Liver (tissue), 9 donors: ENCODE data around the gene TRIM74. TPM values are rescaled to one million over a fixed set of nuclear protein-coding genes. Genes with fewer than 3 reads are reported as not detected.
"Not testable (repeated sequence)": the region's sequence is repeated elsewhere in the genome, so short reads cannot be mapped to it uniquely, and the experiment has no call there.

Experiments used
- DNase-seq: peaks from one replicate; pipeline ENCODE4 v3.0.0-alpha.2; 2017; ENCODE audit warnings: low spot score
- H3K27ac ChIP-seq, 2 donors: one replicate each; pipeline ENCODE4 v1.7.0; 2013; ENCODE audit warnings: inconsistent platforms in 2 of 2, low read length in 2 of 2, control low read depth in 1 of 2, low read depth in 1 of 2, mild to moderate bottlenecking in 1 of 2
- H3K27me3 ChIP-seq, 4 donors: one replicate each; pipeline versions ENCODE4 v1.6.1 to v1.7.0; 2013; ENCODE audit warnings: low read length in 3 of 4, inconsistent platforms in 1 of 4, mild to moderate bottlenecking in 1 of 4, moderate library complexity in 1 of 4; ENCODE audit not compliant: control insufficient read depth in 4 of 4, insufficient read depth in 4 of 4
- H3K36me3 ChIP-seq, 4 donors: one replicate each; pipeline versions ENCODE4 v1.6.1 to v1.7.0; 2013; ENCODE audit warnings: low read length in 3 of 4, mild to moderate bottlenecking in 3 of 4, low read depth in 1 of 4, moderate library complexity in 1 of 4; ENCODE audit not compliant: control insufficient read depth in 4 of 4, insufficient read depth in 3 of 4
- H3K4me1 ChIP-seq, 4 donors: one replicate each; pipeline versions ENCODE4 v1.6.1 to v1.7.0; 2013; ENCODE audit warnings: low read length in 3 of 4, mild to moderate bottlenecking in 3 of 4, moderate library complexity in 1 of 4; ENCODE audit not compliant: control insufficient read depth in 4 of 4, insufficient read depth in 4 of 4
- H3K4me3 ChIP-seq, 3 donors: one replicate each; pipeline versions ENCODE4 v1.6.1 to v1.7.0; 2013; ENCODE audit warnings: low read length in 3 of 3, control low read depth in 1 of 3, low read depth in 1 of 3, mild to moderate bottlenecking in 1 of 3
- H3K9ac ChIP-seq, 2 donors: one replicate each; pipeline ENCODE4 v1.7.0; 2013; ENCODE audit warnings: low read length in 2 of 2, mild to moderate bottlenecking in 2 of 2, moderate library complexity in 2 of 2, control low read depth in 1 of 2, low read depth in 1 of 2
- H3K9me3 ChIP-seq, 4 donors: one replicate each; pipeline versions ENCODE4 v1.6.1 to v1.7.0; 2013; ENCODE audit warnings: low read length in 3 of 4; ENCODE audit not compliant: control insufficient read depth in 4 of 4
- EGR1 ChIP-seq, 2 donors: IDR thresholded peaks; 2 replicates each; pipeline ENCODE4 v1.6.1; 2016 to 2018; ENCODE audit warnings: antibody characterized with exemption in 2 of 2, low read depth in 2 of 2
- GABPA ChIP-seq, 2 donors: IDR thresholded peaks in 1 of 2; conservative IDR thresholded peaks in 1 of 2; 2 replicates each; pipeline ENCODE4 v1.6.1; 2016; ENCODE audit warnings: antibody characterized with exemption in 2 of 2, mild to moderate bottlenecking in 1 of 2, moderate library complexity in 1 of 2
- HNF4A ChIP-seq, 2 donors: conservative IDR thresholded peaks; 2 replicates each; pipeline ENCODE4 v1.6.1; 2016; ENCODE audit warnings: antibody characterized with exemption in 2 of 2, mild to moderate bottlenecking in 2 of 2
- NR2F2 ChIP-seq: IDR thresholded peaks from 2 replicates; pipeline ENCODE4 v1.6.1; 2016; ENCODE audit warnings: antibody characterized with exemption
- REST ChIP-seq: IDR thresholded peaks from 2 replicates; pipeline ENCODE4 v1.6.1; 2016; ENCODE audit warnings: antibody characterized with exemption, mild to moderate bottlenecking
- RXRA ChIP-seq, 2 donors: IDR thresholded peaks; 2 replicates each; pipeline ENCODE4 v1.6.1; 2017 to 2018; ENCODE audit warnings: antibody characterized with exemption in 2 of 2, mild to moderate bottlenecking in 1 of 2
- SP1 ChIP-seq: IDR thresholded peaks from 2 replicates; pipeline ENCODE4 v1.6.1; 2018; ENCODE audit warnings: antibody characterized with exemption, mild to moderate bottlenecking
- TAF1 ChIP-seq: conservative IDR thresholded peaks from 2 replicates; pipeline ENCODE4 v1.6.1; 2016; ENCODE audit warnings: antibody characterized with exemption, mild to moderate bottlenecking
- YY1 ChIP-seq: IDR thresholded peaks from 2 replicates; pipeline ENCODE4 v1.6.1; 2016; ENCODE audit warnings: antibody characterized with exemption, mild to moderate bottlenecking
- WGBS: extraction: QIAGEN DNeasy Blood & Tissue Kit; methylation state at CpG from one replicate; pipeline ENCODE4 v1.1.7; 2013; 5-methylcytosine and 5-hydroxymethylcytosine counted together
- polyA plus RNA-seq, 2 donors: library from polyadenylated mRNA; stranded (reverse) in 1 of 2; unstranded in 1 of 2; fragments of 200-250 nt in 1 of 2; fragments of >200 nt in 1 of 2; fragmentation: Nextera tagmentation in 1 of 2; extraction: Ambion mirVana in 1 of 2; gene quantifications; one replicate each; pipeline versions ENCODE4 v1.2.1 to v1.2.3, GENCODE V29; 2013 to 2015
- total RNA-seq, 2 donors: library from RNA; depleted of rRNA; stranded (reverse); fragments of >200 nt; gene quantifications; one replicate each; pipeline ENCODE4 v1.2.3, GENCODE V29; 2014
- donor health status: healthy.
- donor health status: healthy.
- donor health status: healthy.
- donor health status: healthy.
- donor health status: healthy.

The TRIM74 gene
- total RNA-seq, result under 1 TPM in 1 of 2 donors, not detected in 1; 0.50 TPM
- polyA plus RNA-seq, result under 1 TPM in 1 of 2 donors, not detected in 1; 0.14 TPM

GRCh38 chr7:72968980-72969516 is at the start of gene TRIM74:
TSS of gene TRIM74 (minus strand) at chr7:72969466. CDS start at chr7:72966157, 3,309 bp downstream.
- WGBS, result 43% methylated on average over 11 of the region's 36 CpGs
- H3K4me1 ChIP-seq, H3K27me3 ChIP-seq, H3K9ac ChIP-seq, H3K36me3 ChIP-seq, H3K9me3 ChIP-seq, H3K27ac ChIP-seq, DNase-seq, H3K4me3 ChIP-seq: not testable (repeated sequence)

GRCh38 chr7:73006491-73006890 is 37.2 kb upstream of the TRIM74 start:
- H3K4me1 ChIP-seq, H3K27ac ChIP-seq, H3K9ac ChIP-seq, H3K4me3 ChIP-seq, H3K9me3 ChIP-seq, H3K27me3 ChIP-seq, DNase-seq, H3K36me3 ChIP-seq: not testable (repeated sequence)
- WGBS, result 22% methylated on average over 10 of the region's 10 CpGs

- H3K9ac ChIP-seq, result peak overlapping the region; percentile 13 to 38
- under 1% methylated on average over 47 of the region's 66 CpGs for WGBS
- DNase-seq, result peak; percentile 87
- H3K36me3 ChIP-seq, H3K27me3 ChIP-seq, H3K9me3 ChIP-seq, H3K4me1 ChIP-seq: not testable (repeated sequence)
- peak overlapping the region; percentile 74 to 85 for H3K27ac ChIP-seq
- H3K4me3 ChIP-seq, result peak overlapping the region; percentile 55 to 76 (median 59)
- peak; percentile 57 for TF ChIP-seq NR2F2
- peak in 1 of 2 donors; percentile 44 for TF ChIP-seq RXRA (IDR thresholded peaks at IDR 0.05)
- peak; percentile 12 for TF ChIP-seq YY1
- peak in 1 of 2 donors; percentile 29 for TF ChIP-seq EGR1 (IDR thresholded peaks at IDR 0.05; ENCODE audit: low read depth in 2 of 2)
- TF ChIP-seq GABPA (IDR thresholded peaks at IDR 0.05 in 1 of 2, conservative IDR thresholded peaks at IDR 0.05 in 1 of 2), result peak; percentile 29 to 75
- peak; percentile 50 for TF ChIP-seq REST
- peak; percentile 77 for TF ChIP-seq TAF1
- TF ChIP-seq HNF4A (conservative IDR thresholded peaks at IDR 0.05), result peak; percentile 18 to 29
- peak; percentile 55 for TF ChIP-seq SP1
Observed at GRCh38 chr7:73005693-73006447, 36.6 kb upstream of the TRIM74 start.

- H3K27me3 ChIP-seq, H3K9me3 ChIP-seq, DNase-seq, H3K36me3 ChIP-seq, H3K4me1 ChIP-seq: not testable (repeated sequence)
- peak overlapping the region; percentile 55 to 76 (median 59) for H3K4me3 ChIP-seq
- peak overlapping the region; percentile 74 to 85 for H3K27ac ChIP-seq
- under 1% methylated on average over 17 of the region's 30 CpGs for WGBS
- peak overlapping the region; percentile 13 to 38 for H3K9ac ChIP-seq
Observed at GRCh38 chr7:73005356-73005692, 36.1 kb upstream of the TRIM74 start.

GRCh38 chr7:72997887-72998468 is 28.7 kb upstream of the TRIM74 start:
- not testable (repeated sequence) for H3K27ac ChIP-seq, H3K9ac ChIP-seq, DNase-seq, H3K4me3 ChIP-seq, H3K36me3 ChIP-seq, H3K4me1 ChIP-seq, H3K27me3 ChIP-seq, H3K9me3 ChIP-seq
- WGBS, result no CpG with 5 or more reads among the region's 11 CpGs

GRCh38 chr7:72997447-72997846 is 28.2 kb upstream of the TRIM74 start:
- not testable (repeated sequence) for H3K27me3 ChIP-seq, DNase-seq, H3K4me3 ChIP-seq, H3K9me3 ChIP-seq, H3K4me1 ChIP-seq, H3K27ac ChIP-seq, H3K9ac ChIP-seq, H3K36me3 ChIP-seq
- WGBS, result 77% methylated on average over 4 of the region's 8 CpGs
